K562 (cell line): ENCODE results near the gene SLC7A10. TPM values are rescaled to one million over a fixed set of nuclear protein-coding genes. Genes with fewer than 3 reads are reported as not detected.

ENCODE experiments used
- ATAC-seq: fragments of 200-7000 bp; cut with Tn5 transposase; 3 replicates; pipeline ENCODE4 v1.9.1; 2020; ENCODE audit warnings: moderate library complexity
- BruUV-seq: library from RNA; stranded (reverse); fragments of 400-500 nt; replicated peaks from 2 replicates; lab custom pipeline; 2021; lab: Mats Ljungman, UMichigan
- CTCF ChIA-PET: fragments of 300-600 bp; formaldehyde crosslinking; extraction: SDS; loops from one replicate; lab custom pipeline; 2021; ENCODE audit warnings: low intra/inter-chr PET ratio; lab: Yijun Ruan, JAX
- POLR2A ChIA-PET: fragments of 300-600, 350-650 bp; sonication (Branson Sonifier 250); formaldehyde crosslinking; extraction: SDS; loops from one replicate; lab custom pipeline; 2021; ENCODE audit warnings: antibody characterized with exemption, inconsistent platforms; lab: Yijun Ruan, JAX
- DNase-seq, 4 experiments: peaks; one replicate each; pipeline versions ENCODE4 v3.0.0 to v3.0.0-alpha.2; 2011 to 2018; ENCODE audit warnings: low spot score in 3 of 4, mixed read lengths in 3 of 4; ENCODE audit errors: extremely low read depth in 1 of 4
- FAIRE-seq: peaks from 2 replicates; lab custom pipeline; 2011; peaks lifted over from hg19 to GRCh38; lab: Jason Lieb, UNC
- H2AFZ ChIP-seq: 2 replicates; pipeline ENCODE4 v1.6.0; 2011; ENCODE audit warnings: low read depth, low read length, control low read depth, inconsistent platforms
- H3K27ac ChIP-seq: fragments of 200-600 bp; 3 replicates; pipeline ENCODE4 v1.8.0; 2011; ENCODE audit warnings: low read depth, mild to moderate bottlenecking, control low read depth, inconsistent platforms, low read length, moderate library complexity, mixed read lengths; ENCODE audit errors: extremely low read depth
- H3K27me3 ChIP-seq, 2 experiments: fragments of 300-600 bp in 1 of 2; 2 replicates in 1 of 2; 3 replicates in 1 of 2; pipeline versions ENCODE4 v1.6.0 to v1.8.0; 2011; ENCODE audit warnings: inconsistent platforms in 2 of 2, low read length in 2 of 2, mild to moderate bottlenecking in 1 of 2, mixed read lengths in 1 of 2, moderate library complexity in 1 of 2; ENCODE audit not compliant: control insufficient read depth in 2 of 2, insufficient read depth in 2 of 2
- H3K36me3 ChIP-seq: fragments of 300-600 bp; 3 replicates; pipeline ENCODE4 v1.8.0; 2011; ENCODE audit warnings: mild to moderate bottlenecking, low read length, inconsistent platforms; ENCODE audit not compliant: control insufficient read depth, insufficient read depth
- H3K4me1 ChIP-seq, 2 experiments: fragments of 200-600 bp in 1 of 2; replicated peaks in 1 of 2; 2 replicates in 1 of 2; 3 replicates in 1 of 2; pipeline versions ENCODE4 v1.5.1 to v1.8.0; 2011; ENCODE audit warnings: inconsistent platforms in 2 of 2, low read length in 2 of 2, mild to moderate bottlenecking in 1 of 2, mixed read lengths in 1 of 2, moderate library complexity in 1 of 2; ENCODE audit not compliant: control insufficient read depth in 2 of 2, insufficient read depth in 2 of 2
- H3K4me2 ChIP-seq: 2 replicates; pipeline ENCODE4 v1.6.1; 2011; ENCODE audit warnings: low read length, control low read depth, inconsistent platforms, mixed read lengths; ENCODE audit not compliant: insufficient read depth
- H3K4me3 ChIP-seq: fragments of 200-600 bp; sonication (generic), shearing (Covaris generic); 2 replicates; pipeline ENCODE4 v1.5.1; 2016; ENCODE audit warnings: control low read depth, inconsistent platforms
- H3K79me2 ChIP-seq: fragments of 200-600 bp; 3 replicates; pipeline ENCODE4 v1.8.0; 2011; ENCODE audit warnings: low read length, inconsistent platforms; ENCODE audit not compliant: control insufficient read depth, insufficient read depth
- H3K9ac ChIP-seq, 2 experiments: 2 replicates each; pipeline versions ENCODE4 v1.6.0 to v1.6.1; 2011; ENCODE audit warnings: low read depth in 2 of 2, low read length in 2 of 2, control low read depth in 1 of 2, inconsistent platforms in 1 of 2, mild to moderate bottlenecking in 1 of 2, mixed read lengths in 1 of 2; ENCODE audit not compliant: insufficient read depth in 1 of 2
- H3K9me1 ChIP-seq: one replicate; pipeline ENCODE4 v1.6.0; 2011; ENCODE audit warnings: inconsistent platforms, mild to moderate bottlenecking, low read length, moderate library complexity; ENCODE audit not compliant: control insufficient read depth, insufficient read depth
- H3K9me3 ChIP-seq: replicated peaks from 2 replicates; pipeline ENCODE4 v1.5.1; 2011; ENCODE audit warnings: low read depth, low read length, inconsistent platforms; ENCODE audit not compliant: control insufficient read depth, insufficient read depth
- H4K20me1 ChIP-seq: replicated peaks from 2 replicates; pipeline ENCODE4 v1.6.1; 2011; ENCODE audit warnings: low read length, inconsistent platforms, mixed read lengths; ENCODE audit not compliant: control insufficient read depth, insufficient read depth
- CBX3 ChIP-seq, 2 experiments: IDR thresholded peaks; 1 replicate in 1 of 2; 2 replicates in 1 of 2; pipeline ENCODE4 v1.6.1; 2012; ENCODE audit warnings: inconsistent platforms in 2 of 2, low read length in 2 of 2, borderline replicate concordance in 1 of 2, control low read depth in 1 of 2
- XRCC3 ChIP-seq: fragments of 450-650 bp; IDR thresholded peaks from 2 replicates; pipeline ENCODE4 v1.6.1; 2017; ENCODE audit warnings: mild to moderate bottlenecking, moderate library complexity
- ZFP30 ChIP-seq: fragments of 250-450 bp; sonication (Bioruptor Pico); IDR thresholded peaks from 2 replicates; pipeline ENCODE4 v1.8.0; 2022; ENCODE audit warnings: moderate library complexity, mild to moderate bottlenecking, inconsistent platforms, borderline replicate concordance
- ZNF561 ChIP-seq: fragments of 450-650 bp; formaldehyde crosslinking; conservative IDR thresholded peaks from 2 replicates; pipeline ENCODE4 v1.4.0; 2020; ENCODE audit warnings: mild to moderate bottlenecking, moderate library complexity
- ZNF586 ChIP-seq: fragments of 450-650 bp; formaldehyde crosslinking; conservative IDR thresholded peaks from 2 replicates; pipeline ENCODE4 v1.4.0; 2020; ENCODE audit warnings: mild to moderate bottlenecking, moderate library complexity
- WGBS: fragments of 100-300 bp; shearing (Covaris generic); methylation state at CpG from one replicate; pipeline ENCODE4 v1.1.6; 2016; ENCODE audit warnings: low coverage, mixed read lengths; ENCODE audit not compliant: insufficient coverage; ENCODE audit errors: missing lambda C conversion rate; 5-methylcytosine and 5-hydroxymethylcytosine counted together
- in situ Hi-C: fragments of 300-500 bp; cut with MboI; formaldehyde crosslinking; loops from 4 replicates; pipeline ENCODE4 v1.15.0; 2018; ENCODE audit warnings: inconsistent platforms, mixed read lengths
- intact Hi-C: fragments of 100-400 bp; cut with micrococcal nuclease; formaldehyde crosslinking; loops from 2 replicates; pipeline ENCODE4 v1.14.2; 2022
- polyA plus RNA-seq, 8 experiments: library from polyadenylated mRNA; depleted of rRNA in 4 of 8; stranded (reverse) in 5 of 8; unstranded in 3 of 8; fragments of >200 nt; fragmentation: Nextera tagmentation in 2 of 8; fragmentation: Illumina TruSeq in 1 of 8; extraction: Ambion mirVana in 2 of 8; extraction: Trizol in 1 of 8; gene quantifications; 2 replicates each; pipeline versions ENCODE4 v1.2.1 to v1.2.3, GENCODE V29; 2011 to 2014; ENCODE audit warnings: inconsistent platforms in 1 of 8, missing spikeins in 1 of 8
- total RNA-seq, 7 experiments: library from RNA; depleted of rRNA in 6 of 7; stranded (reverse); fragments of >200 nt in 6 of 7; fragmentation: Illumina TruSeq in 2 of 7; extraction: Trizol in 2 of 7; gene quantifications; 2 replicates each; pipeline versions ENCODE4 v1.2.1 to v1.2.3, GENCODE V29; 2011 to 2021; ENCODE audit warnings: low replicate concordance in 1 of 7
- TF ChIP-seq, protein P1 (sequence below): fragments of 250-450 bp; sonication (Bioruptor Pico); IDR thresholded peaks from 2 replicates; pipeline ENCODE4 v1.8.0; 2022; ENCODE audit warnings: inconsistent platforms, mild to moderate bottlenecking, moderate library complexity, borderline replicate concordance
- TF ChIP-seq, protein P2 (sequence below): fragments of 450-650 bp; IDR thresholded peaks from 2 replicates; pipeline ENCODE4 v1.6.1; 2016; ENCODE audit warnings: borderline replicate concordance

SLC7A10 gene
- total and polyA plus RNA-seq, 9 of the 15 experiments (the other 6 are each of a cell fraction or from before 2014, with no cell fraction given), result 0.07 TPM; not detected in 8

DNA sequence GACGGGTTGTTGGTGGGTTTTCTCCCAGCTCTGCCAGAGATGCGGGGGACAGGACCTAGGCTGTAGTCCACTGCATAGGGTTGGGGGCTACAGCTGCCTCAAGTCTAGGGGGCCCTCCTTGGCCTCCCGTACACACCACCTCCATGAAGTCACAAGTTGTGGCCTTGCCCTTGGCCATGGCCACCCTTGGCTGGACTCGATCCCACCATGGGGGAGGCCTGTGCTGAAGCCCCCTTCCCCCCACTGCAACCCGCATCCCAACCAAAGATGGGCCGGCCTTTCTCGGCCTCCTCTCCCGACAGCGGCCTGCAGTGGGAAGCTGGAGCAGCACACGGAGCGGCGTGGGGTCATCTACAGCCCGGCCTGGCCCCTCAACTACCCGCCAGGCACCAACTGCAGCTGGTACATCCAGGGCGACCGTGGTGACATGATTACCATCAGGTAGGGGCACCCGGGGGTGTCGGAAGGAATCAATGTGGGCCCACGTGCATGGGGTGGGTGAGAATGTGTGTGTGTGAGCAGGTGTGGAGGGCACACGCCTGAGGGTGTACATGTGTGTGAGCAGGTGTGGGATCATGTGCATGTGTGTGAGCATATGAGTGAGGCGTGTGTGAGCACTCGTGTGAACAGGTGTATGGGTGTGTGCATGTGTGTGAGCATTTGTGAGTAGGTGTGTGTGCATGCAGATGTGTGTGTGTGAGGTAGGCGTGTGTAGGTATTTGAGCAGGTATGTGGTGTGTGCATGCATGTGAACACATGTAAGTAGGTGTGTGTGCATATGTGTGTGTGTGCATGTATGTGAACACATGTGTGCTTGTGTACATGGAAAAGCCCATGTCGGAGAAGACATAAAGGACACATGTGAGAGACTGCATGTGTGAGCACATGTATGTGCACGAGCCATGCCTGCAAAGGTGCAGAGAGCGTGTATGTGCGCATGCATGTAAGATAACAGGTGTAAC lies 22.8 kb downstream of the SLC7A10 start:
- FAIRE-seq, result no peak
- no TSS peak for BruUV-seq
- WGBS, result 6% methylated on average over 23 of the region's 27 CpGs

More for the DNA sequence above, 22.8 kb downstream of the SLC7A10 start:
- peaks cover 12% of the 10 kb centered on the region; the same call in 1 of the 2 replicates for H4K20me1 ChIP-seq
- H3K9ac ChIP-seq, result no peak overlapping the region
- DNase-seq (no peak), ATAC-seq (no peak)
- no peaks in the 10 kb centered on the region for H3K9me1 ChIP-seq
- intact Hi-C loops (no loop called here), in situ Hi-C loops (no loop called here)
- H3K27ac ChIP-seq, result no peak overlapping the region
- H3K4me2 ChIP-seq, result no peak overlapping the region
- no peak overlapping the region for H2AFZ ChIP-seq
- H3K79me2 ChIP-seq, result no peaks in the 10 kb centered on the region
- H3K36me3 ChIP-seq, result no peaks in the 10 kb centered on the region
- peaks cover 9 to 72% of the 10 kb centered on the region in 2 experiments; a peak in 4 of 5 replicates for H3K27me3 ChIP-seq
- ChIA-PET CTCF (interaction anchor here (0.6 kb wide), 1 partner anchor 228 kb away, joined by 3 read pairs; no protein-coding TSS in a partner anchor), POLR2A (no interaction called here)
- no peak overlapping the region for H3K4me3 ChIP-seq
- H3K9me3 ChIP-seq, result no peaks in the 10 kb centered on the region
- H3K4me1 ChIP-seq, result peaks cover 0 to 33% of the 10 kb centered on the region in 2 experiments; a peak in 2 of 5 replicates
- TF ChIP-seq XRCC3, result no peak
- TF ChIP-seq, protein P1, sequence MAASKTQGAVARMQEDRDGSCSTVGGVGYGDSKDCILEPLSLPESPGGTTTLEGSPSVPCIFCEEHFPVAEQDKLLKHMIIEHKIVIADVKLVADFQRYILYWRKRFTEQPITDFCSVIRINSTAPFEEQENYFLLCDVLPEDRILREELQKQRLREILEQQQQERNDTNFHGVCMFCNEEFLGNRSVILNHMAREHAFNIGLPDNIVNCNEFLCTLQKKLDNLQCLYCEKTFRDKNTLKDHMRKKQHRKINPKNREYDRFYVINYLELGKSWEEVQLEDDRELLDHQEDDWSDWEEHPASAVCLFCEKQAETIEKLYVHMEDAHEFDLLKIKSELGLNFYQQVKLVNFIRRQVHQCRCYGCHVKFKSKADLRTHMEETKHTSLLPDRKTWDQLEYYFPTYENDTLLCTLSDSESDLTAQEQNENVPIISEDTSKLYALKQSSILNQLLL (CRISPR knock-in tag), result no peak
- no peak for TF ChIP-seq ZFP30 (CRISPR knock-in tag)
- no peak for TF ChIP-seq ZNF586 (CRISPR knock-in tag)
- no peak for TF ChIP-seq CBX3 (IDR thresholded peaks at IDR 0.05; ENCODE audit: borderline replicate concordance in 1 of 2, low read length in 2 of 2)
- TF ChIP-seq ZNF561, result no peak
- TF ChIP-seq, protein P2, sequence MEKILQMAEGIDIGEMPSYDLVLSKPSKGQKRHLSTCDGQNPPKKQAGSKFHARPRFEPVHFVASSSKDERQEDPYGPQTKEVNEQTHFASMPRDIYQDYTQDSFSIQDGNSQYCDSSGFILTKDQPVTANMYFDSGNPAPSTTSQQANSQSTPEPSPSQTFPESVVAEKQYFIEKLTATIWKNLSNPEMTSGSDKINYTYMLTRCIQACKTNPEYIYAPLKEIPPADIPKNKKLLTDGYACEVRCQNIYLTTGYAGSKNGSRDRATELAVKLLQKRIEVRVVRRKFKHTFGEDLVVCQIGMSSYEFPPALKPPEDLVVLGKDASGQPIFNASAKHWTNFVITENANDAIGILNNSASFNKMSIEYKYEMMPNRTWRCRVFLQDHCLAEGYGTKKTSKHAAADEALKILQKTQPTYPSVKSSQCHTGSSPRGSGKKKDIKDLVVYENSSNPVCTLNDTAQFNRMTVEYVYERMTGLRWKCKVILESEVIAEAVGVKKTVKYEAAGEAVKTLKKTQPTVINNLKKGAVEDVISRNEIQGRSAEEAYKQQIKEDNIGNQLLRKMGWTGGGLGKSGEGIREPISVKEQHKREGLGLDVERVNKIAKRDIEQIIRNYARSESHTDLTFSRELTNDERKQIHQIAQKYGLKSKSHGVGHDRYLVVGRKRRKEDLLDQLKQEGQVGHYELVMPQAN, result no peak
- TF ChIP-seq, all 486 proteins: peak for 0
